Immature natural killer cell (primary cell): ENCODE results near the gene HOOK1. TPM values are rescaled to one million over a fixed set of nuclear protein-coding genes. Genes with fewer than 3 reads are reported as not detected.
"Not testable (repeated sequence)": the region's sequence is repeated elsewhere in the genome, so short reads cannot be mapped to it uniquely, and the experiment has no call there.

ENCODE experiments used
- DNase-seq, 3 donors: peaks; one replicate each; pipeline ENCODE4 v3.0.0; 2022; ENCODE audit warnings: mixed read lengths in 1 of 3
- H3K27ac Mint-ChIP-seq, 6 donors: one replicate each; pipeline ENCODE4 v1.8.0; 2020; ENCODE audit warnings: mixed read lengths in 6 of 6, mild to moderate bottlenecking in 5 of 6, inconsistent platforms in 4 of 6, moderate library complexity in 3 of 6
- H3K27me3 Mint-ChIP-seq, 3 donors: one replicate each; pipeline ENCODE4 v1.8.0; 2020 to 2021; ENCODE audit warnings: low read depth in 3 of 3, mild to moderate bottlenecking in 3 of 3, mixed read lengths in 3 of 3, moderate library complexity in 3 of 3, inconsistent platforms in 1 of 3
- H3K36me3 Mint-ChIP-seq, 3 donors: one replicate each; pipeline ENCODE4 v1.8.0; 2020; ENCODE audit warnings: mixed read lengths in 3 of 3, inconsistent platforms in 2 of 3, mild to moderate bottlenecking in 2 of 3
- H3K4me1 Mint-ChIP-seq, 2 donors: one replicate each; pipeline ENCODE4 v1.8.0; 2020; ENCODE audit warnings: inconsistent platforms in 2 of 2, mild to moderate bottlenecking in 2 of 2, mixed read lengths in 2 of 2, moderate library complexity in 1 of 2
- H3K4me3 Mint-ChIP-seq, 5 donors: one replicate each; pipeline ENCODE4 v1.8.0; 2020; ENCODE audit warnings: mild to moderate bottlenecking in 5 of 5, mixed read lengths in 5 of 5, inconsistent platforms in 3 of 5, moderate library complexity in 3 of 5
- H3K9me3 Mint-ChIP-seq, 6 donors: one replicate each; pipeline ENCODE4 v1.8.0; 2020; ENCODE audit warnings: mild to moderate bottlenecking in 6 of 6, mixed read lengths in 6 of 6, inconsistent platforms in 4 of 6, moderate library complexity in 3 of 6
- polyA plus RNA-seq, 3 donors: library from polyadenylated mRNA; unstranded; fragments of 300-500 nt; fragmentation: Illumina TruSeq; gene quantifications; one replicate each; pipeline ENCODE4 v1.2.3, GENCODE V29; 2021

HOOK1 gene
- polyA plus RNA-seq, 3 donors from 2014 or later, result 1.1 to 5.1 TPM; not detected in 1

GRCh38 chr1:59845091-59845490 is 30.3 kb downstream of the HOOK1 start:
- DNase-seq, result no peak
- no peaks in the 10 kb centered on the region for H3K4me1 Mint-ChIP-seq
- H3K36me3 Mint-ChIP-seq, result peaks cover 0 to 50% (median 17%) of the 10 kb centered on the region in 3 donors
- no peak overlapping the region for H3K4me3 Mint-ChIP-seq
- H3K27ac Mint-ChIP-seq, result no peak overlapping the region
- no peaks in the 10 kb centered on the region for H3K27me3 Mint-ChIP-seq
- H3K9me3 Mint-ChIP-seq, result no peaks in the 10 kb centered on the region

GRCh38 chr1:59846209-59846894 is 31.6 kb downstream of the HOOK1 start:
- H3K4me1 Mint-ChIP-seq, result no peaks in the 10 kb centered on the region
- no peaks in the 10 kb centered on the region for H3K9me3 Mint-ChIP-seq
- H3K27ac Mint-ChIP-seq, result no peak overlapping the region
- DNase-seq, result no peak
- peaks cover 0 to 43% (median 14%) of the 10 kb centered on the region in 3 donors for H3K36me3 Mint-ChIP-seq
- H3K4me3 Mint-ChIP-seq, result no peak overlapping the region
- H3K27me3 Mint-ChIP-seq, result no peaks in the 10 kb centered on the region

GRCh38 chr1:59846895-59847282 is 32.1 kb downstream of the HOOK1 start:
- no peak overlapping the region for H3K4me3 Mint-ChIP-seq
- H3K27me3 Mint-ChIP-seq, result no peaks in the 10 kb centered on the region
- H3K36me3 Mint-ChIP-seq, result peaks cover 0 to 43% (median 14%) of the 10 kb centered on the region in 3 donors
- H3K4me1 Mint-ChIP-seq, result no peaks in the 10 kb centered on the region
- H3K27ac Mint-ChIP-seq, result no peak overlapping the region
- DNase-seq, result no peak
- H3K9me3 Mint-ChIP-seq, result no peaks in the 10 kb centered on the region

GRCh38 chr1:59852117-59852516 is 37.4 kb downstream of the HOOK1 start:
- Mint-ChIP-seq H3K36me3 (peaks cover 4 to 26% (median 15%) of the 10 kb centered on the region in 3 donors), H3K27ac (no peak overlapping the region), H3K4me3 (no peak overlapping the region), H3K27me3 (peaks cover 0 to 3% (median 0%) of the 10 kb centered on the region in 3 donors), H3K9me3 (peaks cover 0 to 4% (median 0%) of the 10 kb centered on the region in 6 donors), H3K4me1 (no peaks in the 10 kb centered on the region)
- DNase-seq, result no peak

GRCh38 chr1:59855297-59855696 is 40.5 kb downstream of the HOOK1 start:
- not testable (repeated sequence) for H3K27me3 Mint-ChIP-seq, H3K27ac Mint-ChIP-seq

GRCh38 chr1:59856725-59857338 is 42.1 kb downstream of the HOOK1 start:
- no peaks in the 10 kb centered on the region for H3K4me1 Mint-ChIP-seq
- no peak for DNase-seq
- H3K27ac Mint-ChIP-seq, result no peak overlapping the region
- no peak overlapping the region for H3K4me3 Mint-ChIP-seq
- peaks cover 3 to 5% (median 4%) of the 10 kb centered on the region in 3 donors for H3K36me3 Mint-ChIP-seq
- peaks cover 0 to 3% (median 0%) of the 10 kb centered on the region in 3 donors for H3K27me3 Mint-ChIP-seq
- H3K9me3 Mint-ChIP-seq, result peaks cover 0 to 4% (median 0%) of the 10 kb centered on the region in 6 donors

More at GRCh38 chr1:59855297-59855696, 40.5 kb downstream of the HOOK1 start:
- not testable (repeated sequence) for H3K4me3 Mint-ChIP-seq, H3K4me1 Mint-ChIP-seq, H3K36me3 Mint-ChIP-seq, DNase-seq, H3K9me3 Mint-ChIP-seq

- DNase-seq, result no peak
- Mint-ChIP-seq H3K4me1 (no peaks in the 10 kb centered on the region), H3K4me3 (no peak overlapping the region), H3K36me3 (peaks cover 3 to 5% (median 4%) of the 10 kb centered on the region in 3 donors), H3K9me3 (peaks cover 0 to 4% (median 0%) of the 10 kb centered on the region in 6 donors), H3K27ac (no peak overlapping the region), H3K27me3 (peaks cover 0 to 3% (median 0%) of the 10 kb centered on the region in 3 donors)
Observed at GRCh38 chr1:59857679-59858354, 43.1 kb downstream of the HOOK1 start.

- Mint-ChIP-seq H3K4me3 (no peak overlapping the region), H3K36me3 (peaks cover 0 to 12% (median 7%) of the 10 kb centered on the region in 3 donors), H3K9me3 (no peaks in the 10 kb centered on the region), H3K27me3 (no peaks in the 10 kb centered on the region), H3K4me1 (no peaks in the 10 kb centered on the region), H3K27ac (no peak overlapping the region)
- no peak for DNase-seq
Observed at GRCh38 chr1:59866462-59866861, 51.7 kb downstream of the HOOK1 start.

- no peak for DNase-seq
- no peaks in the 10 kb centered on the region for H3K9me3 Mint-ChIP-seq
- H3K4me1 Mint-ChIP-seq, result no peaks in the 10 kb centered on the region
- no peaks in the 10 kb centered on the region for H3K27me3 Mint-ChIP-seq
- no peak overlapping the region for H3K4me3 Mint-ChIP-seq
- H3K36me3 Mint-ChIP-seq, result peaks cover 0 to 18% (median 4%) of the 10 kb centered on the region in 3 donors
- no peak overlapping the region for H3K27ac Mint-ChIP-seq
Observed at GRCh38 chr1:59871746-59872145, 57.0 kb downstream of the HOOK1 start.

GRCh38 chr1:59877108-59877682 is 62.4 kb downstream of the HOOK1 start:
- Mint-ChIP-seq H3K9me3 (peaks cover 4 to 10% (median 6%) of the 10 kb centered on the region in 6 donors), H3K36me3 (peaks cover 6 to 14% (median 6%) of the 10 kb centered on the region in 3 donors), H3K27me3 (peaks cover 0 to 2% (median 0%) of the 10 kb centered on the region in 3 donors), H3K4me1 (no peaks in the 10 kb centered on the region), H3K4me3 (no peak overlapping the region), H3K27ac (no peak overlapping the region)
- DNase-seq, result no peak

GRCh38 chr1:59878370-59878769 is 63.6 kb downstream of the HOOK1 start:
- Mint-ChIP-seq H3K36me3 (peaks cover 6 to 7% (median 6%) of the 10 kb centered on the region in 3 donors), H3K9me3 (peaks cover 4 to 10% (median 6%) of the 10 kb centered on the region in 6 donors), H3K27ac (no peak overlapping the region), H3K27me3 (peaks cover 0 to 8% (median 0%) of the 10 kb centered on the region in 3 donors), H3K4me1 (no peaks in the 10 kb centered on the region), H3K4me3 (no peak overlapping the region)
- no peak for DNase-seq

GRCh38 chr1:59879574-59879973 is 64.8 kb downstream of the HOOK1 start:
- peak in 1 of 3 donors; percentile 2 for DNase-seq
- Mint-ChIP-seq H3K9me3 (peaks cover 4 to 10% (median 6%) of the 10 kb centered on the region in 6 donors), H3K4me3 (no peak overlapping the region), H3K36me3 (peaks cover 6 to 7% (median 6%) of the 10 kb centered on the region in 3 donors), H3K27me3 (peaks cover 0 to 8% (median 0%) of the 10 kb centered on the region in 3 donors), H3K4me1 (no peaks in the 10 kb centered on the region), H3K27ac (no peak overlapping the region)

- peaks cover 6 to 7% (median 6%) of the 10 kb centered on the region in 3 donors for H3K36me3 Mint-ChIP-seq
- peaks cover 0 to 8% (median under 1%) of the 10 kb centered on the region in 3 donors for H3K27me3 Mint-ChIP-seq
- DNase-seq, result no peak
- no peak overlapping the region for H3K27ac Mint-ChIP-seq
- no peaks in the 10 kb centered on the region for H3K4me1 Mint-ChIP-seq
- no peak overlapping the region for H3K4me3 Mint-ChIP-seq
- peaks cover 4 to 10% (median 6%) of the 10 kb centered on the region in 6 donors for H3K9me3 Mint-ChIP-seq
Observed at GRCh38 chr1:59879996-59880505, 65.3 kb downstream of the HOOK1 start.
